Measurements from ENCODE around the gene ART3. TPM values are rescaled to one million over a fixed set of nuclear protein-coding genes. Genes with fewer than 3 reads are reported as not detected.

Gene ART3
- total RNA-seq, 1 donor from 2014 or later, result 0.40 TPM

DNA sequence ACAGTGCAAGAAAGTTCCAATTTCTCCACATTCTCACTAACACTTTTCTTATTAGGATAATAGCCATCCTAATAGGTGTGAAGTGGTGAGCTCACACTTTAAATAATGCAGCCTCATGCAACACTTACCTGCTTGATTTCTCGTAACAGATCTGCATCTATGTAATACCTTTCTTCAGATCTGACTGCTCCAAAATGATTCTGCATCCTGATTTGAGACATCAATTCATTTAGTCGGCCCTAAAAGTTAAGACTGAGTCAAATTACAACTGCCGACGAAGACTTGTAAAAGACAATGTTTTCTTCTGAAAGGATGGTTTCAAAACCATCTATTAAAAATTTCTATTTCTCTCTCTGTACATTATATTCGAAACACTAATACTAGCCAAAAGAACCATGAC, 43.0 kb downstream of the ART3 start:
- Mint-ChIP-seq H3K27ac (ENCODE audit: unreplicated experiment) (no peak overlapping the region), H3K36me3 (ENCODE audit: low read depth) (peaks cover 43% of the 10 kb centered on the region), H3K27me3 (ENCODE audit: low read depth) (no peaks in the 10 kb centered on the region), H3K4me3 (ENCODE audit: unreplicated experiment) (no peak overlapping the region), H3K9me3 (ENCODE audit: low read depth) (peaks cover 4% of the 10 kb centered on the region), H3K4me1 (ENCODE audit: low read depth) (no peaks in the 10 kb centered on the region)
- no peak for DNase-seq (ENCODE audit: low spot score)
- TF ChIP-seq, protein P1, sequence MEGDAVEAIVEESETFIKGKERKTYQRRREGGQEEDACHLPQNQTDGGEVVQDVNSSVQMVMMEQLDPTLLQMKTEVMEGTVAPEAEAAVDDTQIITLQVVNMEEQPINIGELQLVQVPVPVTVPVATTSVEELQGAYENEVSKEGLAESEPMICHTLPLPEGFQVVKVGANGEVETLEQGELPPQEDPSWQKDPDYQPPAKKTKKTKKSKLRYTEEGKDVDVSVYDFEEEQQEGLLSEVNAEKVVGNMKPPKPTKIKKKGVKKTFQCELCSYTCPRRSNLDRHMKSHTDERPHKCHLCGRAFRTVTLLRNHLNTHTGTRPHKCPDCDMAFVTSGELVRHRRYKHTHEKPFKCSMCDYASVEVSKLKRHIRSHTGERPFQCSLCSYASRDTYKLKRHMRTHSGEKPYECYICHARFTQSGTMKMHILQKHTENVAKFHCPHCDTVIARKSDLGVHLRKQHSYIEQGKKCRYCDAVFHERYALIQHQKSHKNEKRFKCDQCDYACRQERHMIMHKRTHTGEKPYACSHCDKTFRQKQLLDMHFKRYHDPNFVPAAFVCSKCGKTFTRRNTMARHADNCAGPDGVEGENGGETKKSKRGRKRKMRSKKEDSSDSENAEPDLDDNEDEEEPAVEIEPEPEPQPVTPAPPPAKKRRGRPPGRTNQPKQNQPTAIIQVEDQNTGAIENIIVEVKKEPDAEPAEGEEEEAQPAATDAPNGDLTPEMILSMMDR (IDR thresholded peaks at IDR 0.05), result no peak

DNA sequence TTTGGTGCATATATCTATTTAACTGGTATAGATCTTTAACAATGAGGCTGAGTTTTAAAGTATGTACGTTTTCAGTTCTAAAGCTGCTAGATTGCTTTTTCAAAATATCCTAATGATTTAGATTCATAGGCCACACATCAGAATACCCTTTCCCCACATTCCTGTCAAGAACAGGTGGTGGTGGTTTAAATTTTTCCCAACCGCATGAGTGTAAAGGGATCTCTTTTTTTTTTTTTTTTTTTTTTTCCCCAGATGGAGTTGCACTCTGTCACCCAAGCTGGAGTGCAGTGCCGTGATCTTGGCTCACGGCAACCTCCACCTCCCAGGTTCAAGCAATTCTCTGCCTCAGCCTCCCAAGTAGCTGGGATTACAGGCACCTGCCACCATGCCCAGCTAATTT, 45.7 kb downstream of the ART3 start:
- H3K27ac Mint-ChIP-seq (ENCODE audit: unreplicated experiment), result no peak overlapping the region
- H3K4me1 Mint-ChIP-seq (ENCODE audit: low read depth), result no peaks in the 10 kb centered on the region
- peaks cover 43% of the 10 kb centered on the region for H3K36me3 Mint-ChIP-seq (ENCODE audit: low read depth)
- no peak overlapping the region for H3K4me3 Mint-ChIP-seq (ENCODE audit: unreplicated experiment)
- DNase-seq (ENCODE audit: low spot score), result no peak
- H3K9me3 Mint-ChIP-seq (ENCODE audit: low read depth), result peaks cover 4% of the 10 kb centered on the region
- TF ChIP-seq, protein P1 (IDR thresholded peaks at IDR 0.05), result no peak
- H3K27me3 Mint-ChIP-seq (ENCODE audit: low read depth), result no peaks in the 10 kb centered on the region

DNA sequence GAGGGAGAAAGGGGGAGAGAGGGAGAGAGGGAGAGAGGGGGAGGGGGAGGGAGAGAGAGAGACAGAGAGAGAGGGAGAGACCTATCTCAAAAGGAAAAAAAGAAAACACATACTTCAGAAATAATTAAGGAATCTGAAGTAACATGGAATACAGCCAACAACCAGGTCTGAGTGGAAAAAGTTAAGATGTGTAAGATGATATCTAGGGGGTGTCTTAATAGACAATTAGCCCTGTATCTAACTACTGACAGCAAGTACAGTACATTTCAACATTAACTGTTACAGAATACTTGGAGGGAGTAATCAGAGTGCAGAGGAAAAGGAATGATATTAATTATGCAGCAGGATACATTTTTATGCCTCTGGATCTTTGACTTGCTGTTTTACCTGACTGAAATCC, 51.3 kb downstream of the ART3 start:
- DNase-seq (ENCODE audit: low spot score), result no peak
- Mint-ChIP-seq H3K36me3 (ENCODE audit: low read depth) (peaks cover 23% of the 10 kb centered on the region), H3K4me3 (ENCODE audit: unreplicated experiment) (no peak overlapping the region), H3K4me1 (ENCODE audit: low read depth) (no peaks in the 10 kb centered on the region), H3K27ac (ENCODE audit: unreplicated experiment) (no peak overlapping the region), H3K9me3 (ENCODE audit: low read depth) (peaks cover 4% of the 10 kb centered on the region), H3K27me3 (ENCODE audit: low read depth) (no peaks in the 10 kb centered on the region)
- TF ChIP-seq, protein P1 (IDR thresholded peaks at IDR 0.05), result no peak

DNA sequence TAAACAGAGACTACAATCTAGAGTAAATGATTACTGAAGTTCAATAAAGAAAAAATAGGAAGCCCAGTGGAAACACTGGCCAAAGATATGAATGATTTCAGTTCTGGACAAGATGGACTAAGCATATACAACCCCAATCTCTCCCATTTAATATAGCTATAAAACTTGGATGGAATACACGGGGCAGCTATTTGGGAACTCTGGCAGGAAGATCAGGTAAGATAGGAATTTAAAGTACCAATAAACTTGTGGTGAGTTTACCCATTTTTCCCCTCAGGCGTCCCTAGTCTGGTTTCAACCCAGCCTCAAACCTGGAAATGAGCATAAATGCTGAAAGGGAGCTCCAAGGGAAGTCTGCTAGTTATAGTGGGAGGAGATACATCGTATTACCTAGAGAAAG, 53.2 kb downstream of the ART3 start:
- no peaks in the 10 kb centered on the region for H3K4me1 Mint-ChIP-seq (ENCODE audit: low read depth)
- no peak overlapping the region for H3K4me3 Mint-ChIP-seq (ENCODE audit: unreplicated experiment)
- no peak overlapping the region for H3K27ac Mint-ChIP-seq (ENCODE audit: unreplicated experiment)
- no peak for DNase-seq (ENCODE audit: low spot score)
- TF ChIP-seq, protein P1 (IDR thresholded peaks at IDR 0.05), result no peak
- H3K36me3 Mint-ChIP-seq (ENCODE audit: low read depth), result peaks cover 17% of the 10 kb centered on the region
- no peaks in the 10 kb centered on the region for H3K9me3 Mint-ChIP-seq (ENCODE audit: low read depth)
- H3K27me3 Mint-ChIP-seq (ENCODE audit: low read depth), result no peaks in the 10 kb centered on the region

DNA sequence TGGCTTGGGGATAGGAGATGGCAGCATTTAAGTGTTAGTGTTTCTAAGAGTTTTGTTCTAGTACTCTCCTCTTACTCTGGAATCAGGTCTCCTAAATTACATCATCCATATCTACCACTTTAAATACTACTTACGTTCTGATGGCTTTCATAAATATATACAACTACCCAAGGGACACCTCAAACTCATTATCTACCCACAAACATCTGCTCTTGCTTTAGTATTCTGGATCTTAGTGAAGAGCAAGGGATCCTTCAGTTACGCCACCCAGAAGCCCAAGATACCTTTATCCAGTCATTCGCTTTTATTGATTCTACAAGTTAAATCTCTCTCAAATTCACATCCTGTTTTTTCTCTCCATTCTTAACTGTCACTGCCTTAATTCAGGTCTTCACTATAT, 66.7 kb downstream of the ART3 start:
- Mint-ChIP-seq H3K27ac (ENCODE audit: unreplicated experiment) (no peak overlapping the region), H3K27me3 (ENCODE audit: low read depth) (no peaks in the 10 kb centered on the region), H3K4me3 (ENCODE audit: unreplicated experiment) (no peak overlapping the region), H3K4me1 (ENCODE audit: low read depth) (peaks cover 7% of the 10 kb centered on the region), H3K36me3 (ENCODE audit: low read depth) (peaks cover 23% of the 10 kb centered on the region), H3K9me3 (ENCODE audit: low read depth) (no peaks in the 10 kb centered on the region)
- no peak for DNase-seq (ENCODE audit: low spot score)
- TF ChIP-seq, protein P1 (IDR thresholded peaks at IDR 0.05), result no peak
